Lower leg skin (tissue), 3 donors: Measurements from ENCODE around the gene FAH.

Experiments used
- CTCF ChIP-seq, 3 donors: fragments of 450-650 bp; IDR thresholded peaks; one replicate each; pipeline ENCODE4 v1.5.1; 2016; ENCODE audit warnings: antibody characterized with exemption in 3 of 3, mild to moderate bottlenecking in 3 of 3, moderate library complexity in 2 of 3
- POLR2A ChIP-seq, 2 donors: fragments of 450-650 bp; IDR thresholded peaks; one replicate each; pipeline ENCODE4 v1.6.1; 2016 to 2017; ENCODE audit warnings: antibody characterized with exemption in 2 of 2, mild to moderate bottlenecking in 1 of 2, moderate library complexity in 1 of 2

- TF ChIP-seq CTCF (IDR thresholded peaks at IDR 0.05) (no peak), POLR2A (IDR thresholded peaks at IDR 0.05) (no peak)
Observed at GRCh38 chr15:80180986-80181385, 28.2 kb downstream of the FAH start.
